Stimulated activated naive CD8-positive, alpha-beta T cell treated with anti-CD3 and anti-CD28 coated beads, Interleukin-15, amount 100 ng/mL, for 72 hours (primary cell): ENCODE measurements around the gene COL2A1.

Source experiments
- ATAC-seq: fragments of 150-1000 bp; cut with Tn5 transposase; 2 replicates; pipeline ENCODE4 v1.10.0; 2021; ENCODE audit warnings: mild to moderate bottlenecking, moderate library complexity
- DNase-seq, 2 donors: peaks; one replicate each; pipeline ENCODE4 v3.0.0; 2021 to 2022
- H3K27ac Mint-ChIP-seq, 2 donors: one replicate each; pipeline ENCODE4 v1.8.0; 2022; ENCODE audit warnings: mild to moderate bottlenecking in 2 of 2, mixed read lengths in 2 of 2, moderate library complexity in 2 of 2
- H3K27me3 Mint-ChIP-seq: one replicate; pipeline ENCODE4 v1.8.0; 2022; ENCODE audit warnings: mixed read lengths
- H3K4me1 Mint-ChIP-seq: one replicate; pipeline ENCODE4 v1.8.0; 2022; ENCODE audit warnings: mild to moderate bottlenecking, mixed read lengths
- H3K4me3 Mint-ChIP-seq, 2 donors: one replicate each; pipeline ENCODE4 v1.8.0; 2022; ENCODE audit warnings: mild to moderate bottlenecking in 2 of 2, mixed read lengths in 2 of 2, moderate library complexity in 1 of 2
- H3K9me3 Mint-ChIP-seq, 2 donors: one replicate each; pipeline ENCODE4 v1.8.0; 2022; ENCODE audit warnings: mixed read lengths in 2 of 2

Gene COL2A1

GRCh38 chr12:48004053-48004941 is at the start of gene COL2A1:
Gene COL2A1, minus strand, starts transcription at chr12:48004476. Its CDS starts 155 bp downstream, at chr12:48004321.
- Mint-ChIP-seq H3K27ac (no peak within 1 kb of the TSS), H3K4me1 (peaks cover 45% of the 10 kb centered on the region), H3K27me3 (peaks cover 100% of the 10 kb centered on the region), H3K4me3 (peak within 1 kb of the TSS; percentile 78 to 84), H3K9me3 (no peaks in the 10 kb centered on the region)
- ATAC-seq (peak; percentile 72), DNase-seq (peak; percentile 34 to 37)

- DNase-seq (no peak), ATAC-seq (no peak)
- no peak overlapping the region for H3K27ac Mint-ChIP-seq
- H3K27me3 Mint-ChIP-seq: no peaks in the 10 kb centered on the region
- H3K4me3 Mint-ChIP-seq: no peak overlapping the region
- no peaks in the 10 kb centered on the region for H3K4me1 Mint-ChIP-seq
- peaks cover 0 to 7% of the 10 kb centered on the region in 2 donors for H3K9me3 Mint-ChIP-seq
Measured at GRCh38 chr12:48053883-48054282, 49.6 kb upstream of the COL2A1 start.

GRCh38 chr12:48053122-48053521 is 48.8 kb upstream of the COL2A1 start:
- H3K4me1 Mint-ChIP-seq: no peaks in the 10 kb centered on the region
- DNase-seq: no peak
- H3K4me3 Mint-ChIP-seq: no peak overlapping the region
- H3K27me3 Mint-ChIP-seq: no peaks in the 10 kb centered on the region
- H3K27ac Mint-ChIP-seq: no peak overlapping the region
- no peaks in the 10 kb centered on the region for H3K9me3 Mint-ChIP-seq
- ATAC-seq: no peak

- no peaks in the 10 kb centered on the region for H3K27me3 Mint-ChIP-seq
- DNase-seq (no peak), ATAC-seq (no peak)
- no peak overlapping the region for H3K4me3 Mint-ChIP-seq
- H3K4me1 Mint-ChIP-seq: no peaks in the 10 kb centered on the region
- no peaks in the 10 kb centered on the region for H3K9me3 Mint-ChIP-seq
- H3K27ac Mint-ChIP-seq: no peak overlapping the region
Measured at GRCh38 chr12:48051681-48052080, 47.4 kb upstream of the COL2A1 start.

- ATAC-seq (no peak), DNase-seq (no peak)
- Mint-ChIP-seq H3K9me3 (no peaks in the 10 kb centered on the region), H3K4me1 (no peaks in the 10 kb centered on the region), H3K27me3 (no peaks in the 10 kb centered on the region), H3K27ac (peak overlapping the region in 1 of 2 donors; percentile 17), H3K4me3 (no peak overlapping the region)
Measured at GRCh38 chr12:48050174-48050573, 45.9 kb upstream of the COL2A1 start.

- peak overlapping the region in 1 of 2 donors; percentile 82 for H3K27ac Mint-ChIP-seq
- no peaks in the 10 kb centered on the region for H3K27me3 Mint-ChIP-seq
Measured at GRCh38 chr12:48045965-48046518, 41.8 kb upstream of the COL2A1 start.

GRCh38 chr12:48045061-48045846 is 41.0 kb upstream of the COL2A1 start:
- no peaks in the 10 kb centered on the region for H3K27me3 Mint-ChIP-seq
- DNase-seq (no peak), ATAC-seq (no peak)
- no peak overlapping the region for H3K27ac Mint-ChIP-seq
- no peaks in the 10 kb centered on the region for H3K9me3 Mint-ChIP-seq
- peaks cover 6% of the 10 kb centered on the region for H3K4me1 Mint-ChIP-seq
- no peak overlapping the region for H3K4me3 Mint-ChIP-seq

More at GRCh38 chr12:48045965-48046518, 41.8 kb upstream of the COL2A1 start:
- ATAC-seq (peak; percentile 53), DNase-seq (no peak)
- H3K9me3 Mint-ChIP-seq: no peaks in the 10 kb centered on the region
- H3K4me1 Mint-ChIP-seq: peaks cover 6% of the 10 kb centered on the region
- no peak overlapping the region for H3K4me3 Mint-ChIP-seq

- peaks cover 6% of the 10 kb centered on the region for H3K4me1 Mint-ChIP-seq
- H3K27ac Mint-ChIP-seq: no peak overlapping the region
- no peaks in the 10 kb centered on the region for H3K9me3 Mint-ChIP-seq
- no peak for DNase-seq
- no peak overlapping the region for H3K4me3 Mint-ChIP-seq
- no peak for ATAC-seq
- H3K27me3 Mint-ChIP-seq: no peaks in the 10 kb centered on the region
Measured at GRCh38 chr12:48044396-48044795, 40.1 kb upstream of the COL2A1 start.

GRCh38 chr12:48043771-48044170 is 39.5 kb upstream of the COL2A1 start:
- no peaks in the 10 kb centered on the region for H3K9me3 Mint-ChIP-seq
- H3K27me3 Mint-ChIP-seq: no peaks in the 10 kb centered on the region
- no peak overlapping the region for H3K27ac Mint-ChIP-seq
- H3K4me3 Mint-ChIP-seq: no peak overlapping the region
- ATAC-seq (no peak), DNase-seq (no peak)
- peaks cover 6% of the 10 kb centered on the region for H3K4me1 Mint-ChIP-seq

GRCh38 chr12:48041591-48042423 is 37.5 kb upstream of the COL2A1 start:
- no peak for ATAC-seq
- Mint-ChIP-seq H3K9me3 (no peaks in the 10 kb centered on the region), H3K4me3 (no peak overlapping the region), H3K4me1 (peaks cover 12% of the 10 kb centered on the region), H3K27ac (no peak overlapping the region), H3K27me3 (no peaks in the 10 kb centered on the region)
- DNase-seq: no peak

GRCh38 chr12:48040354-48040753 is 36.1 kb upstream of the COL2A1 start:
- Mint-ChIP-seq H3K27me3 (no peaks in the 10 kb centered on the region), H3K4me1 (peaks cover 12% of the 10 kb centered on the region), H3K4me3 (no peak overlapping the region), H3K9me3 (no peaks in the 10 kb centered on the region), H3K27ac (no peak overlapping the region)
- DNase-seq (no peak), ATAC-seq (no peak)

- Mint-ChIP-seq H3K27me3 (no peaks in the 10 kb centered on the region), H3K4me1 (peaks cover 12% of the 10 kb centered on the region), H3K9me3 (no peaks in the 10 kb centered on the region), H3K27ac (peak overlapping the region in 1 of 2 donors; percentile 4), H3K4me3 (no peak overlapping the region)
- DNase-seq (no peak), ATAC-seq (no peak)
Measured at GRCh38 chr12:48039151-48039550, 34.9 kb upstream of the COL2A1 start.

GRCh38 chr12:48038085-48038484 is 33.8 kb upstream of the COL2A1 start:
- Mint-ChIP-seq H3K4me3 (no peak overlapping the region), H3K4me1 (peaks cover 6% of the 10 kb centered on the region), H3K27me3 (no peaks in the 10 kb centered on the region), H3K27ac (peak overlapping the region in 1 of 2 donors; percentile 20), H3K9me3 (no peaks in the 10 kb centered on the region)
- no peak for ATAC-seq
- no peak for DNase-seq

- H3K4me3 Mint-ChIP-seq: no peak overlapping the region
- no peak for ATAC-seq
- DNase-seq: no peak
- no peaks in the 10 kb centered on the region for H3K27me3 Mint-ChIP-seq
- H3K27ac Mint-ChIP-seq: no peak overlapping the region
- peaks cover 6% of the 10 kb centered on the region for H3K4me1 Mint-ChIP-seq
- H3K9me3 Mint-ChIP-seq: no peaks in the 10 kb centered on the region
Measured at GRCh38 chr12:48037267-48037915, 33.1 kb upstream of the COL2A1 start.

- no peaks in the 10 kb centered on the region for H3K27me3 Mint-ChIP-seq
- ATAC-seq: peak; percentile 23
- no peak overlapping the region for H3K27ac Mint-ChIP-seq
- peaks cover 6% of the 10 kb centered on the region for H3K4me1 Mint-ChIP-seq
- H3K4me3 Mint-ChIP-seq: no peak overlapping the region
- no peak for DNase-seq
- H3K9me3 Mint-ChIP-seq: no peaks in the 10 kb centered on the region
Measured at GRCh38 chr12:48036818-48037217, 32.5 kb upstream of the COL2A1 start.
